HG02610 (cell line): Measurements from ENCODE around the gene GARNL3.

Experiments used
- ATAC-seq: cut with Tn5 transposase; IDR thresholded peaks from one replicate; pipeline ENCODE4 v1.9.1; 2021; ENCODE audit warnings: mild to moderate bottlenecking, moderate library complexity; ENCODE audit not compliant: unreplicated experiment

Gene GARNL3

DNA sequence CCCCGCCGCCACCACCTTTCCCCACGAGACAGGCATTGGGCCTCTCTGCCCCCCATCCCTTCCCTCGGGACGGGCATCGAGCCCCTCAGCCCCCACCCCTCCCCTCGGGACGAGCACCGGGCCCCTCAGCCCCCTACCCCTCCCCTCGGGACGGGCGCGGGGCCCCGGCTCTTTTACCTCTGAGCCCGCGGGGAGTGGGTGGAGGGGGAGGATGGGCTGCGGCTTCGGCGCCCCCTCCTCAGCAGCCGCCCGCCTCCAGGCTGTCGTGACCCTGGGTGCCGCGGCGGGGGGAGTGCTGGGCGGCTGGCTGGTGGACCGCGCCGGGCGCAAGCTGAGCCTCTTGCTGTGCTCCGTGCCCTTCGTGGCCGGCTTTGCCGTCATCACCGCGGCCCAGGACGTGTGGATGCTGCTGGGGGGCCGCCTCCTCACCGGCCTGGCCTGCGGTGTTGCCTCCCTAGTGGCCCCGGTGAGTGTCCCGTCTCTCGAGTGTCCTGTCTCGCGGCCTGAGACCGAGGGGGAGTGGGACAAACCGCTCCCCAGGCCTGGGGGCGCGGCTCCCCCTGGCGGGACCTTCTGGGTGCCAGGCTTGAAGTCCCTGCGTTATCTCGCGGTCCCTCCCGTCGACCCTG lies 133.2 kb downstream of the GARNL3 start:
- no peak for ATAC-seq

DNA sequence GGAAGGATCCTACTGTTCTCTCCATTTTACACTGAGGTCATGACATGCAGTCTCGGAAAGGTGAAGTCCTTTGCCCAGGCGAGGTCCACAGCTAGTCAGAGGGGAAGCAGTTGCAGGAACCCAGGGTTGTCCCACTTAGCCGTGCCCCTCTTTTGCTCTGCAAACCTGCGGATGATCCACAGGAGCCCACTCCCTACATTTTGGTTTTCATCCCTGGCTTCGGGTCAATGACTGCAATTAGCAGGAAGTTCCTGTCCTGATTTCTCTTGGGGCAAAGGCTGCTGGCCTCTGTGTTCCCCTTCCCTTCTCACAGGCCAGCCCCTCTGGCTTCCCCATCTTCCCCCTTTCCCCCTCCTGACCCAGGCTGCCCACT lies 133.7 kb downstream of the GARNL3 start:
- ATAC-seq: no peak

DNA sequence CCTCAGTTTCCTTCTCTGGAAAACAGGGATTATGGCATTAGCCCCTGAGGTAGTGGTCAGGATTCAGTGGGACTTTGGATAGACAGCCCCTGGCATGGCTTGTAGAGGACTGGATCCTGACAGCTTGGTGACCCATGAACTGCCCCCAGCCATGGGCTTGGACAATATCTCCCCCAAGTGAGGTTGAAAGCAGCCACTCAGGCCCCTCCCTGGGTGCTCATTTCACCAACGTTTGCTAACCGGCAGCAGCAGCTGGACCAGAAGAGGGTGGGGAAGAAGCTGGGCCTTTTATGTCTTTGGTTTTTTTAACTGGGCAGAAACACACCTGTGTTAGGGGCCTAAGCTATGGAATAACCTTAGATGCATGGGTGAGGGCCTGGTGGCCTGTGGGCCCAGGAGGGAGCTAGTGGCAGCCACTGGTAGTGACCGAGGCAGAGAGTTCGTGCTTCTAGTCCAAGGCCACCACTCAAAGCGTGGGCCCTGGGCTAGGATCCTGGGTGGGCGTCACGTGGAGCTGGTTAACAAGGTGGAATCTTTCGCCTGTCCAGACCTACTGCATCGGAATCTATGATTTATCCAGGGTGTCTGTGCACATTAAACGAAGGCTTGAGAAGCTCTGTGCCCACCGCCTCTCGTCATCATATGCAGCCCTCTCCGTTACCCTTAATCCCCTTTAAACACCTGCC lies 134.3 kb downstream of the GARNL3 start:
- ATAC-seq: no peak

DNA sequence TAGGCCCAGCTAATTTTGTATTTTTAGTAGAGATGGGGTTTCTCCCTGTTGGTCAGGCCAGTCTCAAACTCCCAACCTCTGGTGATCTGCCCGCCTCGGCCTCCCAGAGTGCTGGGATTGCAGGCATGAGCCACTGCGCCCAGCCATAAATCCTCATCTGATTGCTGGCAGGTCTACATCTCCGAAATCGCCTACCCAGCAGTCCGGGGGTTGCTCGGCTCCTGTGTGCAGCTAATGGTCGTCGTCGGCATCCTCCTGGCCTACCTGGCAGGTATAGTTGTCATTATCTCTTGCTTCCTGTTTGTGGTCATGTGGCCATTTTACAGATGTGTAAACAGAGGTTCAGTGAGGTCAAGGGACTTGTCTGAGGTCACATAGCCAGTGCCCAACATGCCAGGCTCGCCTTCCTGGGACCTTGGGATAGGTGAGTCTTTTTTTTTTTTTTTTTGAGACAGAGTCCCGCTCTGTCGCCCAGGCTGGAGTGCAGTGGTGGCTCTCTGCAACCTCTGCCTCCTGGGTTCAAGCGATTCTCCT lies 135.2 kb downstream of the GARNL3 start:
- ATAC-seq: no peak

DNA sequence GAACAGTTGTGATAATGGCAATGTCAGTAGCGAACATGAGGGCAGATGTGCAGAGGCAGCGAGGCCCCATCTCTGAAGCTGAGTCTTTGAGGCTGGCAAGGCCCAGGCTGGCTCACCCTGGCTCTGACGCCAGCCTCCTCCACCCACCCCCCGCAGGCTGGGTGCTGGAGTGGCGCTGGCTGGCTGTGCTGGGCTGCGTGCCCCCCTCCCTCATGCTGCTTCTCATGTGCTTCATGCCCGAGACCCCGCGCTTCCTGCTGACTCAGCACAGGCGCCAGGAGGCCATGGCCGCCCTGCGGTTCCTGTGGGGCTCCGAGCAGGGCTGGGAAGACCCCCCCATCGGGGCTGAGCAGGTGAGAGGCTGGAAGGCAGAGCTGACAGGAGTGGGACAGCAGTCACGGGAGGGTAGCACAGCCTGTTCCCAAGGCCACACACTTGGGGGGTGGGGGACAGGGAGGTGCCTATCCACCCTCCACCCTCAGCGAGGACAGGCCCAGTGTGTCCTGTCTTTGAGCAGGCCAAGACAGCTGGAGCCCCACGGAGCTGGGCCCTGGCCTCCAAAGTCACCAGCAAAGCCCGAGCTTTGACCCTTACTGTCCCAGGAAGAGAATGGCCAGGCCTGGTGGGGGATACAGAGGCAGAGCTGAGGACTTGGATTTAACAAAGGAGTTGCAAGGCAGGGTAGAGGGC lies 138.0 kb downstream of the GARNL3 start:
- ATAC-seq: no peak

DNA sequence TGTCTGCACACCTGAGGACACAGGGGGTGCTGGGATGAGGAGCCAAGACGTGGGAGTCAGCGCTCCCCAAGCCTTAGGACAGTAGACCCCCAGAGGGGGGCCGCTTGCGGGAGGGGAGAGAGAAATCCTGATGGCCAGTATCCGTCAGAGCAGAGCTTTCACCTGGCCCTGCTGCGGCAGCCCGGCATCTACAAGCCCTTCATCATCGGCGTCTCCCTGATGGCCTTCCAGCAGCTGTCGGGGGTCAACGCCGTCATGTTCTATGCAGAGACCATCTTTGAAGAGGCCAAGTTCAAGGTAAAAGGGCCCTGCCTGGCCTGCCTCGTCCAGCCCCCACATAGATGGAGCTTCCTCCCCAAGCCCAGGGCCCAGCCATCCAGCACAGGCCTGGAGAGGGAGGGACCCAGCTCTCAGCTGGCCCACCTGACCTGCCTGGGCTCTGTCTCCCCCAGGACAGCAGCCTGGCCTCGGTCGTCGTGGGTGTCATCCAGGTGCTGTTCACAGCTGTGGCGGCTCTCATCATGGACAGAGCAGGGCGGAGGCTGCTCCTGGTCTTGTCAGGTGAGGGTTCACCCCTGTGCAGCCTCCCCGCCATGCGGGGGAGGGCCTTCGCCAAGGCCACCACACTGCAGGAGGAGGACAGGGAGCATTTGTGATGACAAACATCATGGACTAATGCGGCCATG lies 139.1 kb downstream of the GARNL3 start:
- ATAC-seq: no peak

DNA sequence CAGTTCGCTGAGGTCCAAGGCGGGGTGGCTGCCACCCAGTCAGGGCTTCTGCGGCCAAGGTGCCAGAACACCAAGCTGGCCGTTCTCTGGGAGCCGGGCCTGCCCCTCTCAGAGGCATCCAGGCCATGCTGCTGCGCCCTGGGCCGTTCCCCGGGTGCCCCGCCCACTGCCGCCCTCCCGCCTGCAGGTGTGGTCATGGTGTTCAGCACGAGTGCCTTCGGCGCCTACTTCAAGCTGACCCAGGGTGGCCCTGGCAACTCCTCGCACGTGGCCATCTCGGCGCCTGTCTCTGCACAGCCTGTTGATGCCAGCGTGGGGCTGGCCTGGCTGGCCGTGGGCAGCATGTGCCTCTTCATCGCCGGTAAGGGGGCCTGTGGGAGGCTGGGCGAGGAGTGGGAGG lies 140.1 kb downstream of the GARNL3 start:
- ATAC-seq: no peak

DNA sequence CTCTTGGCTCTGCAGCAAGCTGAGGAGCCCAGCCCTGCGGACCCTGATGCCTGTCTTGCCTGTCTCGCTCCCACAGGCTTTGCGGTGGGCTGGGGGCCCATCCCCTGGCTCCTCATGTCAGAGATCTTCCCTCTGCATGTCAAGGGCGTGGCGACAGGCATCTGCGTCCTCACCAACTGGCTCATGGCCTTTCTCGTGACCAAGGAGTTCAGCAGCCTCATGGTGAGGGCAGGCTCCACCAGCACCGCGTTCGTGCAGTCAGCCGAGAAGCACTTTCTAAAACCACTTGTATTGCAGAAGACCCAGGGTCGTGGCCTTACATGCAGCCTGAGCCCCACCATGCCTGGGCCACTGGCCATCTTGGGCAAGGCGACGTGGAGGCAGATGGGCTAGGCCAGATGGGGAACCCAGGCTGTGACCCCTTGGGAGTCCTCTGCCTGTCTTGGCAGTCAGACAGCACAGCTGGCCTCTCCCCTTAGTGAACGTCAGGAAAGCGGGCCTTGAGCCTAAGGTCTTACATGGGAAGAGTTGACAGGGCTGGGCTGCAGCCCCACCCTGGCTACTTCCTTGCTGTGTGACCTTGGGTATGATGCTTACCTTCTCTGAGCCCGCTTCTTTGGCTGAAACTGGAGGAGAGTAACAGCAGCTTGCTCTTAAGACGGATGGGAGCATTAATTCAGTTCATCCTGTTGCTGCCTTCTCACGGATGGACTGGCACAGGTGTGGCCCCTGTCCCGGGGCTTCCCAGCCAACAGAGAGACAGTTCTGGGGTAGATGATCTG lies 141.0 kb downstream of the GARNL3 start:
- ATAC-seq: no peak

DNA sequence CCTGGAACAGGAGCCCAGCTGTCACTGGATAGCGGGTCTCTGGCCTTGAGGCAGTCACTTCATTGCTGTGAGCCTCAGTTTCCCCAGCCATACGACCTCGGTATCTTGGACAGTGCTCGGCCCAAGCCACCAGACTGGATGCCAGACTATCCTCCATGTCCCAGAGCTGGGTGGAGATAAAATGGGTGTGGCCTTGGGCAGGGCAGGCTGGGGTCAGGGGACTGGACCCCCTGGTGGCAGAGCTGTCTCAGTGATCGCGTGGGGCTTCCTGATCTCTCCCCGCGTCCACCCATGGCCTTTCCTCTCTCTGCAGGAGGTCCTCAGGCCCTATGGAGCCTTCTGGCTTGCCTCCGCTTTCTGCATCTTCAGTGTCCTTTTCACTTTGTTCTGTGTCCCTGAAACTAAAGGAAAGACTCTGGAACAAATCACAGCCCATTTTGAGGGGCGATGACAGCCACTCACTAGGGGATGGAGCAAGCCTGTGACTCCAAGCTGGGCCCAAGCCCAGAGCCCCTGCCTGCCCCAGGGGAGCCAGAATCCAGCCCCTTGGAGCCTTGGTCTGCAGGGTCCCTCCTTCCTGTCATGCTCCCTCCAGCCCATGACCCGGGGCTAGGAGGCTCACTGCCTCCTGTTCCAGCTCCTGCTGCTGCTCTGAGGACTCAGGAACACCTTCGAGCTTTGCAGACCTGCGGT lies 142.4 kb downstream of the GARNL3 start:
- no peak for ATAC-seq

DNA sequence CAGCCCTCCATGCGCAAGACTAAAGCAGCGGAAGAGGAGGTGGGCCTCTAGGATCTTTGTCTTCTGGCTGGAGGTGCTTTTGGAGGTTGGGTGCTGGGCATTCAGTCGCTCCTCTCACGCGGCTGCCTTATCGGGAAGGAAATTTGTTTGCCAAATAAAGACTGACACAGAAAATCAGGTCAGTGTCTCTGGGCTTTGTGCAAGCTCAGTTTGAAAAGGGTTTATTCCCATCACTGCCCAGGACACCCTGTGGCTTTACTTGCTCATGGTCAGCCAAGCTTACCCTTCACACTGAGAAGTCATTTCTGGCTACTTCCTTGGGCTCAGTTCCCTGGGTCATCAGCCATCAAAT lies 142.9 kb downstream of the GARNL3 start:
- no peak for ATAC-seq

DNA sequence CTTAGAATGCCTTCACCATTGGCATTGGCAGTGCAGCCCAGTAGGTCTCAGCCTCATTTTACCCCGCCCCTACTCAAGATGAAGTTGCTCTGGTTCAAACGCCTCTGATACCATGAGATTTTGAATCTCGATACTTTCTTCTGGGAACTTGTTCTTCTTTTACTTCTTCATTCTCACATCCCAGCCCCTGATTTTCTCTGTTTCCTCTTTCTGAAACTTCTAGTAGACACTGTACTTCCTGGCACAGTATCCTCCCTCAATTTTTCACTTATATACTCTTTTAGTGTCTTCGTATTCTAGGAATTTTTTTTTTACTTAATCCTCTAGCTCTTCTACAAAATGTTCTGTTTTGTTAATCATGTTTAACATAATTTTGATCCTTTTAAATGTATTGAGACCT lies 146.5 kb downstream of the GARNL3 start:
- ATAC-seq: no peak

DNA sequence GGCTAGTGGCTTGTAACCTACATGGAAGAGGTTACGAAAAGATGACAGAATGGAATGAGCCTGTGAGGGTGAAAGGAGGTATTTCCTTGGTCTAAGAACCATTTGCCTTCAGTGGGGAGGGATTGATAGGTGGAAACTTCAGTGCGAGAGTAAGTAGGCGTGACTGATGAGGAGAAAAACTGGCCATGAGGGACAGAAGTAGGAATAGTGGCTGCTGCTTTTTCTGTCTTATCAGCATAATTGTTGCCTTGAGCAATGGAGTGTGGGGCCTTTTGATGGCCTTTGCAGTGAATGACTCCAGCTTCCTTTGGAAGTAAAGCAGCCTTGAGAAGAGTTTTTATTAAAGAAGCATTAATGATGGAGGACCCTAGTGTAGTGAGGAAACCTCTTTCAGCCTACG lies 150.6 kb downstream of the GARNL3 start:
- no peak for ATAC-seq

DNA sequence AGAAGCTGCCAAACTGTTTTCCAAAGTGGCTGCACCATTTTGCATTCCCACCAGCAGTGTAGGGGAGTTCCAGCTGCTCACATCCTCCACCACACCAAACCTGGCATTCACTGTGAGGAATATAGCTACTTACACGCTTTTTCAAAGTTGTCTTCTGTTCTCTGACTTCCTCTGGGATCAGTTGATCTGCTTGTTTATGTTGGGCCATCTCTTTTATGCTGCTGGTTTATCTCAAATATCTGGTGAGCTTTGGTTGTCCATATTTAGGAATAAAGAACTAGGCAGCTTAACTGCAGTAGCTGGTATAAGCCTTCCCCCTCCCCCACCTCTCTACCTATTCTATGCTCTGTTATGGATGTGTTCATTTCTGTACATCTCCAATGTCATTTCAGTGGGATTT lies 151.1 kb downstream of the GARNL3 start:
- no peak for ATAC-seq

DNA sequence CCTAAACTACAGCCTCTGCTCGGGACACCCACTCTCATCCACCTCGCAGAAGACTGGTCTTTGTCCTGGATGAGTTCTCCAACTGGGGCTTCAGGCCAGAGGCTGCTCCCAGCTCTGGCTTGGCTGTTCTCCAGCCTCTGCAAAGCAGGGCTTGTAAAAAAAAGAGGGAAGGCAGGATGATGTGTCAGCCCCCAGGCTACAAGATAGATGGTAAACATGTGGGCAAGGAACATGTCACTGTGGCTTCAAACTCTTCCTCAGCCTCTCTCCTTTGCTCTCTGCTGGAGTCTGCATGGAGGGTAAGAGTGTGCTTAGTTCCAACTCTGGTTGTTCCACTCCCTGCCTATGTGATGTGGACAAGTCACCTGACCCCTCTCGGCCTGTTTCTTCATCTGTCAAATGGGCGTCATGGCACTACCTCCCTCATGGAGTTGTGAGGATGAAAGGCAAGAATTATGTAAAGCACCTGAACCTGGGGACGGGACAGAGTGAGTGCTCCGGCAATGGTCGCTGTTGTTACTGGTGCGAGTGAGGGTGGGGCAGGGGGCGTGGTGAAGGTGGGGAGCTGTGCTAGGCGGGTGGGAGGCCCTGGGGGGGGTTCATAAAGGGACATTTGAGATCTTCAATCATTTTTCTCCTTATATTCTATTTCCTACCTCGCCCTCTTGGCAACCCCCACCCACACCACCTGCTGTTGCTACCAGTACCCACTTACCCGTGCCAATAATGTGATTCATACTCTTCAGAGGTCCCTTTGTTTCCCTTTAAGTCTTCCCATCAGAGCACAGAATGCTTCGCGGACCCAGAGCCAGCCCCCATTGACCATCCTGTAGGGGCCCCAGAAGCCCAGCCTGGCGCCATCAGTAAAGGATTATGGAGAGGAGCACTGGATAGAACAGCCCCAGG lies 152.8 kb downstream of the GARNL3 start:
- no peak for ATAC-seq

DNA sequence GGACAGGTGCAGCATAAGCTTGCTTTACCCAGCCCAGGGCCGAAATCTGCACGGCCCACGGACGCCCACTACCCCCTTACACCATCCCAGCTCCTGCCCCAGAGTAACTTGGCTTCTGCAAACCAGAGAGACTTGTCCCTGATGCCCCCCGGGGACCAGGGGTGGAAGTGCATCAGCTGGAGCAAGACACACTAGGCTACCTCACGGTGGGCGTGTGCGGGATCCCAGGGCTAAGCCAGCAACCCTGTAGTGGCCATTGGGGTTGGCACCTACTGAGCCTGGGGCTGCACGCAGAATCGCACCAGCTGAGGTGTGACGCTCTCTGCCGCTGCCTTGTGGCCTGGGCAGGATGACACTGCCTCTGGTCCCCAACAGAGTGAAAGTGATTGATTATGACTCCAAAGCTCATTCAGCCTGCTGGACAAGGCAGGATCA lies 153.5 kb downstream of the GARNL3 start:
- ATAC-seq: no peak

DNA sequence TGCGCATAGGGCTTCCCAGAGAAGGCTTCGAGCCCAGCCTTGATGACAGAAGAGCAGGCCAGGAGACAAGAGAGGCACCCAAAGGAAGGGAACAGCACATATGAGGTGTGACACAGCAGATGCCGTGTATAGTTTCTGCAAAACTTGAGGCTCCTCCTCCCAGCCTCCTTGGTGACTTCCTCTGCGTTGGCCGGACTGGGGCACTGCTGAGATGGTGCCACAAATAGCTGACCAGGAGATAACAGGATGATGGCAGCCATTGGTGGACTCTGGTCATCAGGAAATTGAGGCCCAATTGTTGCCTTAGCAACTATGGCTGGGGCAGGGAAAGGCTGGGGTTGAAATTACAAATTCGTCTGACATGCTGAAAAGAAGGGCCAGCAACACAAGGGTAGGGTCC lies 154.8 kb downstream of the GARNL3 start:
- ATAC-seq: no peak

DNA sequence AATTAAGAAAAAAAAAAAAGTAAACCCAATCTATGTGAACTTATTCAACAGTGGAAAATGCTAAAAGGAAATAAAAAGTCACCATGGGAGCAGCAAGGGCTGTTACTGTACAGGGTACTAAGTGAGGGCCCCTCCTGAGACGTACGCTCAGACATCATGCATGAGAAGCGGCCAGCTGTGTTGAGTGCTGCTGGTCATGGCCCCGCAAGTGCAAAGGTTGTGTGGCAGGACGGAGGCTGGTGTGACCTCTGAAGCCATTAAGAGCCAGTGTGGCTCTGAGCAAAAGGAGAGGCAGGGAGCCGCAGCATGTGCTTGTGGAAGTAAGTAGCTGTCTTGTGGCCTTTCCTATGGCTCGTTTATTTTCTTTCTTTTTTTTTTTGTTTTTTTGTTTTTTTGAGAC lies 156.5 kb downstream of the GARNL3 start:
- ATAC-seq: no peak

DNA sequence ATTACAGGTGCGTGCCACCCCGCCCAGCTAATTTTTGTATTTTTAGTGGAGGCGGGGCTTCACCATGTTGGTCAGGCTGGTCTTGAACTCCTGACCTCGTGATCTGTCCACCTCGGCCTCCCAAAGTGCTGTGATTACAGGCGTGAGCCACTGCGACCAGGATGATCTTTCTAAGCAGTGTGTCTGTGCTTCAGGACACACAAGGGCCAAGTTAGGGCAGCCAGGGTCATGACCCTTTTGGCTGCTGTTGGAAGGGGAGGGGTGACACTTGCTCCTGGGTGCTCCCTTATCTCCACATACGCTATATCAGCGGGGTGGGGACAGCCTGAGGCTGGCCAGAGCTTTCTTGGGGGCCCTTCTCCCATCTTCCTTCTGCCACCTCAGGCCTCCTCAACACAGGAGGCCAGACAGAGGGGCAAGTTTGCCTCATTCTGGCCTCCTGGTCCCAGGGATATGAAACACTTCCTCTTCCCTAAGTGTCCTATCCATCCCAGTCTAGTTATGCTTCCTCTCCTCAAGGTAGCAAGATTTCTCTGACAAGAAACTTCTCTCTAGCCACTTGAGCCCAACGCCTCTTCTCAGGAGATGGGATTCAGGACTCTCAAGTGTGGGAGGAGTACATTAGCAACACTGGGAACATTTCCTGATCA lies 157.7 kb downstream of the GARNL3 start:
- ATAC-seq: no peak

DNA sequence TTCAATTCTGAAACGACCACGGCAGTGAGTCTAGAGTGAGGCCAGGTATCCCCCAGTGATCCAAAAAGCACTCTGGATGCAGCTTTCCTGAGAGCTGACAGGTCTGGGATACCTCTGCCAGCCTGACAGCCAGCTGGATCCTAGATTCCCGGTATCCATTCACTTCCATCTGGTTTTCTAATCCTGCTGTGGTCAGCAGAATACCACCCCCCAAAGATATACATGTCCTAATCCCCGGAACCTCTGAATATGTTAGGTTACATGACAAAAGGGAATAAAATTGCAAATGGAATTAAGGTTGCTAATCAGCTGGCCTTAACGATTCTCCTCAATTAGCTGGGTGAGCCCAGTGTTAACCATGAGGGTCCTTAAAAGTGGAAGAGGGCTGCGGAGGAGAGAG lies 158.2 kb downstream of the GARNL3 start:
- ATAC-seq: no peak
